Stimulated activated CD8-positive, alpha-beta memory T cell treated with anti-CD3 and anti-CD28 coated beads, Interleukin-4, amount 100 ng/mL, for 48 hours (primary cell): ENCODE measurements around the gene TOM1.
"Not testable (repeated sequence)": the region's sequence is repeated elsewhere in the genome, so short reads cannot be mapped to it uniquely, and the experiment has no call there.

Source experiments
- DNase-seq: peaks from one replicate; pipeline ENCODE4 v3.0.0-alpha.2; 2020

The TOM1 gene

GRCh38 chr22:35376728-35377472 lies 77.2 kb downstream of the TOM1 start:
- DNase-seq, result peak; percentile 41

- no peak for DNase-seq
Observed at GRCh38 chr22:35377735-35378134, 78.0 kb downstream of the TOM1 start.

GRCh38 chr22:35378621-35379020 lies 78.9 kb downstream of the TOM1 start:
- no peak for DNase-seq

GRCh38 chr22:35379146-35379993 lies 79.7 kb downstream of the TOM1 start:
- no peak for DNase-seq

GRCh38 chr22:35380013-35380412 lies 80.3 kb downstream of the TOM1 start:
- DNase-seq, result no peak

- peak; percentile 68 for DNase-seq
Observed at GRCh38 chr22:35380537-35381423, 81.1 kb downstream of the TOM1 start, which contains the start of gene HMOX1. Gene HMOX1, plus strand, starts transcription at chr22:35381096. Its CDS starts 78 bp downstream, at chr22:35381174.

- DNase-seq, result no peak
Observed at GRCh38 chr22:35381424-35382009, 81.8 kb downstream of the TOM1 start.

GRCh38 chr22:35383679-35384071 lies 84.0 kb downstream of the TOM1 start:
- no peak for DNase-seq

GRCh38 chr22:35384527-35384926 lies 84.8 kb downstream of the TOM1 start:
- no peak for DNase-seq

- DNase-seq, result no peak
Observed at GRCh38 chr22:35384975-35385588, 85.4 kb downstream of the TOM1 start.

- DNase-seq, result no peak
Observed at GRCh38 chr22:35386670-35387288, 87.1 kb downstream of the TOM1 start.

- no peak for DNase-seq
Observed at GRCh38 chr22:35390933-35391332, 91.2 kb downstream of the TOM1 start.

- no peak for DNase-seq
Observed at GRCh38 chr22:35392357-35392756, 92.7 kb downstream of the TOM1 start.

- no peak for DNase-seq
Observed at GRCh38 chr22:35393116-35394010, 93.7 kb downstream of the TOM1 start.

GRCh38 chr22:35394011-35394312 lies 94.3 kb downstream of the TOM1 start:
- no peak for DNase-seq

GRCh38 chr22:35394810-35395563 lies 95.3 kb downstream of the TOM1 start:
- DNase-seq, result no peak

GRCh38 chr22:35396622-35397021 lies 96.9 kb downstream of the TOM1 start:
- DNase-seq, result not testable (repeated sequence)

GRCh38 chr22:35397095-35397904 lies 97.6 kb downstream of the TOM1 start:
- no peak for DNase-seq
